ENCODE measurements around the gene FITM1. TPM values are rescaled to one million over a fixed set of nuclear protein-coding genes. Genes with fewer than 3 reads are reported as not detected.
A peak's percentile ranks its signal among the peaks of the same experiment; 100 is the strongest.

Gene FITM1
- polyA plus RNA-seq, 1 donor (not counting 4 experiments of a cell fraction or from before 2014, with no cell fraction given) = not detected

GRCh38 chr14:24145219-24145618 is 14.8 kb downstream of the FITM1 start:
- H3K4me3 ChIP-seq (ENCODE audit: control insufficient read depth in 2 of 3, extremely low read depth in 1 of 3, insufficient read depth in 2 of 3, low read depth in 1 of 3, low read length in 3 of 3) = peak overlapping the region in 2 of 3 experiments; percentile 79 to 97
- H3K9me1 ChIP-seq (ENCODE audit: control insufficient read depth, extremely low read depth, insufficient read depth, low read length) = peaks cover 2% of the 10 kb centered on the region
- no peaks in the 10 kb centered on the region for H4K20me1 ChIP-seq (ENCODE audit: control insufficient read depth, extremely low read depth, insufficient read depth, low read length)
- TF ChIP-seq CTCF (optimal IDR thresholded peaks at IDR 0.05 in 1 of 3, IDR thresholded peaks at IDR 0.05 in 1 of 3, conservative IDR thresholded peaks at IDR 0.05 in 1 of 3; ENCODE audit: extremely low read depth in 1 of 3, insufficient read depth in 2 of 3, low read length in 3 of 3) (no peak), EZH2 (IDR thresholded peaks at IDR 0.05; ENCODE audit: low read length) (no peak)
- peaks cover 27% of the 10 kb centered on the region for H3K4me1 ChIP-seq (ENCODE audit: control insufficient read depth, extremely low read depth, insufficient read depth, low read length)
- H3K79me2 ChIP-seq (ENCODE audit: control insufficient read depth, insufficient read depth, low read length) = peaks cover 59% of the 10 kb centered on the region
- H3K9ac ChIP-seq (ENCODE audit: control insufficient read depth, extremely low read depth, insufficient read depth, low read length) = peak overlapping the region; percentile 88
- no peak overlapping the region for H2AFZ ChIP-seq (ENCODE audit: control insufficient read depth, low read length)
- H3K27ac ChIP-seq (ENCODE audit: control insufficient read depth, insufficient read depth, low read length) = peak overlapping the region; percentile 85
- H3K36me3 ChIP-seq (ENCODE audit: control insufficient read depth in 2 of 2, extremely low read depth in 1 of 2, insufficient read depth in 2 of 2, low read length in 2 of 2) = peaks cover 17 to 29% of the 10 kb centered on the region in 2 experiments
- FAIRE-seq (no peak), DNase-seq (ENCODE audit: low read depth, low spot score) (no peak)
- H3K4me2 ChIP-seq (ENCODE audit: control insufficient read depth, extremely low read depth, insufficient read depth, low read depth, low read length) = peak overlapping the region; percentile 93
- dilution Hi-C loops (cut with MboI; ENCODE audit: extremely low pct_ligation_motif_present, low sequenced_read_pairs) = no loop called here
- no peaks in the 10 kb centered on the region for H3K9me3 ChIP-seq (ENCODE audit: control insufficient read depth, low read depth, low read length)
- H3K27me3 ChIP-seq (ENCODE audit: control insufficient read depth, extremely low read depth, insufficient read depth, low read length) = no peaks in the 10 kb centered on the region

GRCh38 chr14:24145690-24146452 is 15.4 kb downstream of the FITM1 start:
- H3K9me3 ChIP-seq (ENCODE audit: control insufficient read depth, low read depth, low read length) = no peaks in the 10 kb centered on the region
- FAIRE-seq = no peak
- peak overlapping the region; percentile 88 for H3K9ac ChIP-seq (ENCODE audit: control insufficient read depth, extremely low read depth, insufficient read depth, low read length)
- H3K9me1 ChIP-seq (ENCODE audit: control insufficient read depth, extremely low read depth, insufficient read depth, low read length) = peaks cover 2% of the 10 kb centered on the region
- no peak for TF ChIP-seq EZH2 (IDR thresholded peaks at IDR 0.05; ENCODE audit: low read length)
- TF ChIP-seq CTCF (optimal IDR thresholded peaks at IDR 0.05 in 1 of 3, IDR thresholded peaks at IDR 0.05 in 1 of 3, conservative IDR thresholded peaks at IDR 0.05 in 1 of 3; ENCODE audit: extremely low read depth in 1 of 3, insufficient read depth in 2 of 3, low read length in 3 of 3) = no peak
- H3K27ac ChIP-seq (ENCODE audit: control insufficient read depth, insufficient read depth, low read length) = peak overlapping the region; percentile 85
- peak overlapping the region; percentile 93 for H3K4me2 ChIP-seq (ENCODE audit: control insufficient read depth, extremely low read depth, insufficient read depth, low read depth, low read length)
- H3K4me3 ChIP-seq (ENCODE audit: control insufficient read depth in 2 of 3, extremely low read depth in 1 of 3, insufficient read depth in 2 of 3, low read depth in 1 of 3, low read length in 3 of 3) = peak overlapping the region; percentile 79 to 97 (median 82)
- peaks cover 59% of the 10 kb centered on the region for H3K79me2 ChIP-seq (ENCODE audit: control insufficient read depth, insufficient read depth, low read length)
- H3K36me3 ChIP-seq (ENCODE audit: control insufficient read depth in 2 of 2, extremely low read depth in 1 of 2, insufficient read depth in 2 of 2, low read length in 2 of 2) = peaks cover 22 to 35% of the 10 kb centered on the region in 2 experiments
- dilution Hi-C loops (cut with MboI; ENCODE audit: extremely low pct_ligation_motif_present, low sequenced_read_pairs) = no loop called here
- H3K27me3 ChIP-seq (ENCODE audit: control insufficient read depth, extremely low read depth, insufficient read depth, low read length) = no peaks in the 10 kb centered on the region
- no peak for DNase-seq (ENCODE audit: low read depth, low spot score)
- peaks cover 27% of the 10 kb centered on the region for H3K4me1 ChIP-seq (ENCODE audit: control insufficient read depth, extremely low read depth, insufficient read depth, low read length)
- peak overlapping the region; percentile 72 for H2AFZ ChIP-seq (ENCODE audit: control insufficient read depth, low read length)
- no peaks in the 10 kb centered on the region for H4K20me1 ChIP-seq (ENCODE audit: control insufficient read depth, extremely low read depth, insufficient read depth, low read length)
